ENCODE measurements around the gene ADAMTS13.

Gene ADAMTS13

DNA sequence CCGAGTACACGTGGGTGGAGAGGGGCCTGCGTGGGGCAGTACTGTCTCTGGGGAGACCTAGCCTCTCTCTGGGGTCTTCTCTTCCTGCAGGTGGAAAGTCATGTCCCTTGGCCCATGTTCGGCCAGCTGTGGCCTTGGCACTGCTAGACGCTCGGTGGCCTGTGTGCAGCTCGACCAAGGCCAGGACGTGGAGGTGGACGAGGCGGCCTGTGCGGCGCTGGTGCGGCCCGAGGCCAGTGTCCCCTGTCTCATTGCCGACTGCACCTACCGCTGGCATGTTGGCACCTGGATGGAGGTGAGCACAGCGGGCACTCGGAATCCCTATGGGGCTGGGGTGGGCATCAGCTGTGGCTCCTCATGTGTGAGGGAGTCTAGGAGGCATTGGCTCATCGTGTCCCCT lies 32.2 kb downstream of the ADAMTS13 start:
- H3K4me3 ChIP-seq (ENCODE audit: low read length) = no peak overlapping the region
- TF ChIP-seq CTCF (conservative IDR thresholded peaks at IDR 0.05; ENCODE audit: low read depth, low read length) = no peak
- no peak for DNase-seq (ENCODE audit: low read depth)

- no peak overlapping the region for H3K4me3 ChIP-seq (ENCODE audit: low read length)
- no peak for TF ChIP-seq CTCF (conservative IDR thresholded peaks at IDR 0.05; ENCODE audit: low read depth, low read length)
- DNase-seq (ENCODE audit: low read depth) = no peak
These were observed 32.9 kb downstream of the ADAMTS13 start for GRCh38 chr9:133454943-133455673.

GRCh38 chr9:133455936-133456335 lies 33.8 kb downstream of the ADAMTS13 start:
- DNase-seq (ENCODE audit: low read depth) = no peak
- no peak for TF ChIP-seq CTCF (conservative IDR thresholded peaks at IDR 0.05; ENCODE audit: low read depth, low read length)
- no peak overlapping the region for H3K4me3 ChIP-seq (ENCODE audit: low read length)

DNA sequence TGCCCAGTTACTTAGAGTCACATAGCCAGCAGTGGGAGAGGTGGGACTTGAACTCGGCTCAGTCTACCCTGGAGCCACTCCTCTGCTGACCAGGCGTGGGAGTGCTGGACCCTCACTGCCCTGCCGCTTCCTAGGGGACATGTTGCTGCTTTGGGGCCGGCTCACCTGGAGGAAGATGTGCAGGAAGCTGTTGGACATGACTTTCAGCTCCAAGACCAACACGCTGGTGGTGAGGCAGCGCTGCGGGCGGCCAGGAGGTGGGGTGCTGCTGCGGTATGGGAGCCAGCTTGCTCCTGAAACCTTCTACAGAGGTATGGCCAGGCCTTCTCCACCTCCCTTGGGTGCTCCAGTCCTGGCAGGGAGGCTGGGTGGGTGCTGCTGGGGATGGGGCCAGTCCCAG lies 34.2 kb downstream of the ADAMTS13 start:
- TF ChIP-seq CTCF (conservative IDR thresholded peaks at IDR 0.05; ENCODE audit: low read depth, low read length) = peak; percentile 19
- no peak overlapping the region for H3K4me3 ChIP-seq (ENCODE audit: low read length)
- no peak for DNase-seq (ENCODE audit: low read depth)

DNA sequence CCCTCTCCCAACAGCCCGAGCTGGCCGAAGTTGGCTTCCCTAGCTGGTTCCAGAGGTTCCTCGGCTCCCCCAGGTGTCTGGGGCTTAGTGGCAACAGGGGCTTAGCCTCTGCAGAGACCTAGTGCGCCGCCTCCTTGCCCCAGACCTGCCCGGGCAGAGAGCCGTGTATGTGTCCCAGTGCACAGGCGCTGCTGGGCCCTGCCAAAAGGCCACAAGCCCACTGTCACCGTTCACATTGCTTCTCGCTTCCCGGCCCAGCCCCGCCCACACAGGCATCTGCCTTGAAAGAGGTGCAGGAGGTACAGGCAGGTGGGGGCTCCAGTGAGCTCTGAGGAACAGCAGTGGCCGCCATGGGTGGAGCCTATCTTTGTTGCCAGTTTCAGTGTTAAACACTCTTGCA lies 35.1 kb downstream of the ADAMTS13 start:
- H3K4me3 ChIP-seq (ENCODE audit: low read length) = no peak overlapping the region
- no peak for DNase-seq (ENCODE audit: low read depth)
- TF ChIP-seq CTCF (conservative IDR thresholded peaks at IDR 0.05; ENCODE audit: low read depth, low read length) = no peak

- H3K4me3 ChIP-seq (ENCODE audit: low read length) = no peak overlapping the region
These were observed 35.6 kb downstream of the ADAMTS13 start for GRCh38 chr9:133457748-133458147.

More at GRCh38 chr9:133457748-133458147, 35.6 kb downstream of the ADAMTS13 start:
- no peak for TF ChIP-seq CTCF (conservative IDR thresholded peaks at IDR 0.05; ENCODE audit: low read depth, low read length)
- DNase-seq (ENCODE audit: low read depth) = no peak

Data from retinal pigment epithelial cell (primary cell).